ENCODE results near the gene PAX6. TPM values are rescaled to one million over a fixed set of nuclear protein-coding genes. Genes with fewer than 3 reads are reported as not detected.
A peak's percentile ranks its signal among the peaks of the same experiment; 100 is the strongest.

PAX6 gene
- total RNA-seq, 2 donors from 2014 or later: 0.68 TPM; not detected in 1

DNA sequence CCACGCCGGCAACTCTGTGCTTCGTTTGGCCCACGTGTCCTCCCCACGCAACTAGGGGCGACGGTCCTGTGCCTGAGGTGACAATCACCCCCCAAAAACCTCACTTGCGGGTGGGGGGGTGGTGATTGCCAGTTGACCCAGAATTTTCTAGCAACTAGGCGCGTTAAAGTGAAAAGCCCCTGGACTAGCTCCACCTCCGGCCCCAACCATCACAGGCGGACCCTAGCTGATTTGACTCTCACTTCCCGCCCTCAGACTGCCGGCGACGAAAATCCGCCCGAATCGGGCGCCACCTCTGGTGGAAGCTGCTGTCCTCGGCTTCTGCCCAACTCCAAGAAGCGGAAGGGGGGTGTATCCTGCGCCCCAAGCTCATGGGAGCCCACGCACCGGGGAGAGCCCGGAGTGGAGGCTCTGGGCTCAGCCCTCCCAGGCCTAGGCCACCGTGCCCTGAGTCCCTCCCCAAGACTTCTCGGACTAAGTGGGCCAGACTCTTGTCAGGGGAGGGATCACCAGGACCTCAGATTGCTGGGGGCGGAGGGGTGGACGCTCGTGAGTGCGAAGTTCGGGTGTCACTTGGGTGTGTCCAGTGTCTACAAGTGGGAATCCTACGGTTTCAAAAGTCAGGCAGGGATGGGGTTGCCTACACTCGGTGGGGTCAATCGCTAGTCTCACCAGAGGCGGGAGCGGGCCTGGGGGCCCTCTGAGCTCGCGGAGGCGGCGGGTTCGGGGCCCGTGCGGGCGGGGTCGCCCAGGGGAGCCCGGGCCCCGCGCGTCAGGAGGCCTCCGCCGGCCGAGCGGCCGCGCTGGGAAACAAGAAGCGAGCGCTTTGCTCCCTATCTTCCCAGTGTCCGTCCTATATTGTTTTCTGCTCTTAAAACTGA is 12.3 kb downstream of the PAX6 start:
- Histone ChIP-seq H3K4me3 (peak overlapping the region; percentile 20), H3K27ac (no peak overlapping the region), H3K27me3 (replicated peaks; ENCODE audit: insufficient read depth) (peaks cover 58% of the 10 kb centered on the region), H3K36me3 (no peaks in the 10 kb centered on the region), H3K4me1 (ENCODE audit: control insufficient read depth in 1 of 2, low read depth in 2 of 2) (peaks cover 8 to 17% of the 10 kb centered on the region in 2 donors), H3K9me3 (no peaks in the 10 kb centered on the region)
- DNase-seq (ENCODE audit: low spot score) (no peak), ATAC-seq (ENCODE audit: insufficient number of reproducible peaks, low FRiP score, low read depth) (no peak)
- TF ChIP-seq, protein P1, sequence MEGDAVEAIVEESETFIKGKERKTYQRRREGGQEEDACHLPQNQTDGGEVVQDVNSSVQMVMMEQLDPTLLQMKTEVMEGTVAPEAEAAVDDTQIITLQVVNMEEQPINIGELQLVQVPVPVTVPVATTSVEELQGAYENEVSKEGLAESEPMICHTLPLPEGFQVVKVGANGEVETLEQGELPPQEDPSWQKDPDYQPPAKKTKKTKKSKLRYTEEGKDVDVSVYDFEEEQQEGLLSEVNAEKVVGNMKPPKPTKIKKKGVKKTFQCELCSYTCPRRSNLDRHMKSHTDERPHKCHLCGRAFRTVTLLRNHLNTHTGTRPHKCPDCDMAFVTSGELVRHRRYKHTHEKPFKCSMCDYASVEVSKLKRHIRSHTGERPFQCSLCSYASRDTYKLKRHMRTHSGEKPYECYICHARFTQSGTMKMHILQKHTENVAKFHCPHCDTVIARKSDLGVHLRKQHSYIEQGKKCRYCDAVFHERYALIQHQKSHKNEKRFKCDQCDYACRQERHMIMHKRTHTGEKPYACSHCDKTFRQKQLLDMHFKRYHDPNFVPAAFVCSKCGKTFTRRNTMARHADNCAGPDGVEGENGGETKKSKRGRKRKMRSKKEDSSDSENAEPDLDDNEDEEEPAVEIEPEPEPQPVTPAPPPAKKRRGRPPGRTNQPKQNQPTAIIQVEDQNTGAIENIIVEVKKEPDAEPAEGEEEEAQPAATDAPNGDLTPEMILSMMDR (IDR thresholded peaks at IDR 0.05): no peak

DNA sequence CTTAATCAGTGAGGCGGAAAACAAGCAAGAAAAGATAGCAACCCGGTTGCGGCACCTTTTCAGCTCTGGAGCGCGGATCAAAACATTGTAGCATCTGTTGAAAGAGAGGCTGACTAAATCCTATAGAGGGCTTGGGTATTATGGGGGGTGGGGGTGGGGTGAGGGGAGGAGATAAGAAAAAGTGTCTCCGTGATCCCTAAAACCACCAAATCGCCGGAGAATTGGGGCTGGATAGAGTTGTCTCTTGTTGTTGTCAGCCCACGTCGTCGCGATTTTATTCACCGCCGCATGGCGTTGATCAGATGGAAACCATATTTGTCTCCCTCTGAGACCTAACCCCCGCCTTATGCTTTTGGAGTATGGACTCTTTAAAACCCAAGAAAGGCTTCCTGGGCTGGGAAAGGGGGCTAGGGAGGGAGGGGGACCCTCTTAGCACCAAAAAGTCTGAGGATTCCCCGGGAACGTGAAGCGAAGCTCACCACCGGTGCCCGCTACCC is 13.0 kb downstream of the PAX6 start:
- H3K27me3 ChIP-seq (replicated peaks; ENCODE audit: insufficient read depth): peaks cover 51% of the 10 kb centered on the region
- peak overlapping the region; percentile 20 for H3K4me3 ChIP-seq

DNA sequence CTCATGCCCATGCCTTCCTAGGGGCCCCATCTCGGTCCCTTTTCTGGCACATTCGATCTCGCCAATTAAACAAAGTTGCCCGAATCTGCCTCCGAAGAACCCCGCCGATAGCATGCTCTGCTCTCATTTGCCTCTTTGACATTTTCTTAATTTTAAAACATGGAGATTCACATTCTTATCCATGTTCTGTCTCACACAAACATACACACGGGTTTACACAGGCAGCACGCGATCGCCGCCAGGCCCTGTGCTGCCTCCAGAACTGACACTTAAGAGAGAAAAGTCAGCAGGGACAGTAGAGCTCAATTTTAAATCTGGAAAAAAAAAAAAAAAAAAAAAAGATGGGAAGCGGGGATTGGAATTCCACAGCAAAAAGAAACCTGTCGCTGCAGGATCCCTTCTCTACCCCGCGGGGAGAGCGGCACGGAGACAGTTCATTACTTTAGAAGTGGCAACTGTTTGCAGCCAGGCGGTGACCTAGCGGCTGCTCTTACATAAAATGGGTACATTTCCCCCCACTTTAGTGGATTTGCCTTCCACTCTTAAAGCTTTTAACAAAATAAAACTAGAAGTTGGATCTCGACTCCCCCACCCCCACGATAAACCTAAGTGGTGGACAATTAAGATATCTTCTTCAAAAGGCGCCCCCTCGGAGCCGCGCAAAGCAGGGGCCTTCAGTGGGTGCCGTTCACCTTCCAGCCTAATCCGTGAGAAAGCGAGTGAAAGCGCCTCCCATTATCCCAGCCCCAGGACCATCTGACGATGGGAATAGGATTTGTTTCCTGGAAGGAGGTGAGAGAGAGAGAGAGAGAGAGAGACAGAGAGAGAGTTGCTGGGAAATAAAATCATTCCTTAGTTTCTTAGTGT is 13.7 kb downstream of the PAX6 start:
- DNase-seq (ENCODE audit: low spot score) (no peak), ATAC-seq (ENCODE audit: insufficient number of reproducible peaks, low FRiP score, low read depth) (no peak)
- Histone ChIP-seq H3K36me3 (no peaks in the 10 kb centered on the region), H3K4me3 (no peak overlapping the region), H3K27me3 (replicated peaks; ENCODE audit: insufficient read depth) (peaks cover 44% of the 10 kb centered on the region), H3K27ac (no peak overlapping the region), H3K4me1 (ENCODE audit: control insufficient read depth in 1 of 2, low read depth in 2 of 2) (peaks cover 8 to 17% of the 10 kb centered on the region in 2 donors), H3K9me3 (no peaks in the 10 kb centered on the region)
- TF ChIP-seq, protein P1 (IDR thresholded peaks at IDR 0.05): no peak

More for the DNA sequence above, 13.0 kb downstream of the PAX6 start:
- Histone ChIP-seq H3K27ac (no peak overlapping the region), H3K9me3 (no peaks in the 10 kb centered on the region), H3K4me1 (ENCODE audit: control insufficient read depth in 1 of 2, low read depth in 2 of 2) (peaks cover 8 to 17% of the 10 kb centered on the region in 2 donors), H3K36me3 (no peaks in the 10 kb centered on the region)
- no peak for ATAC-seq (ENCODE audit: insufficient number of reproducible peaks, low FRiP score, low read depth)
- DNase-seq (ENCODE audit: low spot score): no peak
- TF ChIP-seq, protein P1 (IDR thresholded peaks at IDR 0.05): no peak

DNA sequence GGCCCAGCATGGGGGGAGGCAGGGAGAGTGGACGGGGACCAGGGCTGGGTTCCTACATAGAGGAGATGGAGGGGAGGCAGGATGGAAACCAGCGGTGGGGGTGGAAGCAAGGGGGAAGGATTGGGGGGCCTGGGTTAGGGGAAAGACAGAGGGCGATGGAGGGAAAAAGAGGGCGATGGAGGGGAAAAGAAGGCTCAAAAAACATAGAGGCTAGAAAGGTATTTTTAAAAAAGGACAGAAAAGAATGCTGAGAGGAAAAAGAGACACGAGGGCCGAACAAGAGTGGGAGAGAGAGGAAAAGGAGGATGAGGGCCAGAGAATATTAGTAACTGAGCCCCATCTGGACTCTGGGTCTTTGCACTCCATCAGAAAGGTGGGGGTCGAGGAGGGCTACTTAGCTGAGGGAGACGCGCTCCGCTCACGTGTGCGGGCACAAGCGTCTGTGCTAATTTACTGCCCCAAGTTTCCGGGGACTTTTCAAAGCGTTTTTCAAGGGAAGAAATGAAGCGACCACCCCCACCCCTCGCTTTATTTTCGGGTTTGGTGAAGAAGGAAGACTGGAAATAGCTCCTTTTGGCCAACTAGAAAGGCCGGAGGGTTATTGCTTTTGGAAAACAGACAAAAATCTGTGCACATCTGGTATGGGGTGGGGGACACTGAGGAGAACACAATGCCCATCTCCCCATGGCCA is 14.5 kb downstream of the PAX6 start:
- DNase-seq (ENCODE audit: low spot score) (no peak), ATAC-seq (ENCODE audit: insufficient number of reproducible peaks, low FRiP score, low read depth) (no peak)
- Histone ChIP-seq H3K27me3 (replicated peaks; ENCODE audit: insufficient read depth) (peaks cover 41% of the 10 kb centered on the region), H3K4me3 (no peak overlapping the region), H3K4me1 (ENCODE audit: control insufficient read depth in 1 of 2, low read depth in 2 of 2) (peaks cover 8 to 17% of the 10 kb centered on the region in 2 donors), H3K36me3 (no peaks in the 10 kb centered on the region), H3K9me3 (no peaks in the 10 kb centered on the region), H3K27ac (no peak overlapping the region)
- TF ChIP-seq, protein P1 (IDR thresholded peaks at IDR 0.05): no peak
